Trophoblast cell (in vitro differentiated cells and primary cell): Measurements from ENCODE around the gene STARD13.

Experiments
- DNase-seq, 2 donors: peaks; one replicate each; pipeline ENCODE4 v3.0.0-alpha.2; 2016
- H2AFZ ChIP-seq: 2 replicates; pipeline ENCODE4 v1.6.1; 2013; ENCODE audit warnings: low read length, moderate library complexity, mild to moderate bottlenecking; ENCODE audit not compliant: insufficient read depth, poor library complexity
- H2AK5ac ChIP-seq: 2 replicates; pipeline ENCODE4 v1.6.1; 2013; ENCODE audit warnings: mild to moderate bottlenecking, low read length
- H2BK120ac ChIP-seq: 2 replicates; pipeline ENCODE4 v1.6.1; 2013; ENCODE audit warnings: low read length, mild to moderate bottlenecking, moderate library complexity; ENCODE audit not compliant: insufficient read depth, poor library complexity
- H2BK12ac ChIP-seq: 2 replicates; pipeline ENCODE4 v1.6.1; 2013; ENCODE audit warnings: mild to moderate bottlenecking, low read length, moderate library complexity
- H2BK5ac ChIP-seq: 2 replicates; pipeline ENCODE4 v1.6.1; 2013; ENCODE audit warnings: low read length, low read depth, moderate library complexity, mild to moderate bottlenecking; ENCODE audit not compliant: poor library complexity
- H3K14ac ChIP-seq: 2 replicates; pipeline ENCODE4 v1.6.1; 2013; ENCODE audit warnings: mild to moderate bottlenecking, low read length
- H3K18ac ChIP-seq: 2 replicates; pipeline ENCODE4 v1.6.1; 2013; ENCODE audit warnings: mild to moderate bottlenecking, low read length
- H3K23ac ChIP-seq: 2 replicates; pipeline ENCODE4 v1.6.1; 2013; ENCODE audit warnings: low read length
- H3K27ac ChIP-seq: 2 replicates; pipeline ENCODE4 v1.5.1; 2013; ENCODE audit warnings: low read depth, mild to moderate bottlenecking, inconsistent platforms, low read length, moderate library complexity
- H3K27me3 ChIP-seq: 2 replicates; pipeline ENCODE4 v1.6.1; 2013; ENCODE audit warnings: inconsistent platforms, mild to moderate bottlenecking, low read length, moderate library complexity; ENCODE audit not compliant: insufficient read depth
- H3K36me3 ChIP-seq, 2 experiments: 1 replicate in 1 of 2; 2 replicates in 1 of 2; pipeline ENCODE4 v1.6.1; 2013; ENCODE audit warnings: low read length in 2 of 2, mild to moderate bottlenecking in 2 of 2, moderate library complexity in 1 of 2; ENCODE audit not compliant: insufficient read depth in 2 of 2, control insufficient read depth in 1 of 2
- H3K4ac ChIP-seq: 2 replicates; pipeline ENCODE4 v1.6.1; 2013; ENCODE audit warnings: low read depth, mild to moderate bottlenecking, low read length, moderate library complexity
- H3K4me1 ChIP-seq, 2 experiments: 1 replicate in 1 of 2; 2 replicates in 1 of 2; pipeline ENCODE4 v1.6.1; 2013; ENCODE audit warnings: low read length in 2 of 2, mild to moderate bottlenecking in 2 of 2, moderate library complexity in 1 of 2; ENCODE audit not compliant: insufficient read depth in 2 of 2, control insufficient read depth in 1 of 2
- H3K4me2 ChIP-seq: 2 replicates; pipeline ENCODE4 v1.6.1; 2013; ENCODE audit warnings: inconsistent platforms, mild to moderate bottlenecking, low read length, moderate library complexity
- H3K4me3 ChIP-seq: 2 replicates; pipeline ENCODE4 v1.5.1; 2013; ENCODE audit warnings: mild to moderate bottlenecking, low read depth, low read length, inconsistent platforms
- H3K79me1 ChIP-seq: one replicate; pipeline ENCODE4 v1.6.1; 2013; ENCODE audit warnings: low read length
- H3K79me2 ChIP-seq: 2 replicates; pipeline ENCODE4 v1.6.1; 2013; ENCODE audit warnings: low read length, mild to moderate bottlenecking; ENCODE audit not compliant: control insufficient read depth, insufficient read depth, poor library complexity
- H3K9ac ChIP-seq: 2 replicates; pipeline ENCODE4 v1.6.1; 2013; ENCODE audit warnings: mild to moderate bottlenecking, low read length
- H3K9me3 ChIP-seq: 2 replicates; pipeline ENCODE4 v1.6.1; 2013; ENCODE audit warnings: low read depth, mild to moderate bottlenecking, control low read depth, inconsistent platforms, low read length; ENCODE audit not compliant: insufficient read depth
- H4K12ac ChIP-seq: 2 replicates; pipeline ENCODE4 v1.6.1; 2013; ENCODE audit warnings: low read depth, mild to moderate bottlenecking, low read length, moderate library complexity
- H4K8ac ChIP-seq: 2 replicates; pipeline ENCODE4 v1.6.1; 2013; ENCODE audit warnings: low read depth, mild to moderate bottlenecking, low read length, moderate library complexity
- H4K91ac ChIP-seq: one replicate; pipeline ENCODE4 v1.6.1; 2013; ENCODE audit warnings: low read depth, mild to moderate bottlenecking, low read length, moderate library complexity
- whole genome bisulfite sequencing: extraction: QIAGEN DNeasy Blood & Tissue Kit; methylation state at CpG from one replicate; pipeline ENCODE4 v1.1.7; 2013; ENCODE audit warnings: missing lambda C conversion rate; ENCODE audit not compliant: insufficient read length, insufficient coverage; ENCODE audit errors: extremely low coverage; 5-methylcytosine and 5-hydroxymethylcytosine counted together

Gene STARD13

DNA sequence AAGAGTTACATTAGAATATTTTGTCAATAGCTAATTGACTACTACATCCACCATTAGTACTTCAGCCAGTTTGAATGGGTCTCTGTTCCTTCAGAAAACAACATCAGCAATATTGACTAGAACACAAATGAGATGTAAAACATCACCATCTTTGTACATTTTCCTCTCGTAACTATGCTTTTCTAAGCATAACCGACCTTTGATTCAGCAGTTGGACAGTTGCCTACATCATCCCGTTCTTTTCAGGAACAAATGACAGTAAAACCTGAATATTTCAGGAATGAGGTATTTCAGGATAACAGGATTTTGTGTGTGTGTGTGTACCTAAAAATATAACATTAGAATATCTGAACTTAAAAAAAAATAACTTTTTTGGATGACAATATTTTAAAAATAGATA is 60.9 kb downstream of the STARD13 start:
- no peaks in the 10 kb centered on the region for H3K9me3 ChIP-seq
- no peak overlapping the region for H2AK5ac ChIP-seq
- no peak overlapping the region for H3K9ac ChIP-seq
- H3K27ac ChIP-seq, result no peak overlapping the region
- no peak overlapping the region for H2BK120ac ChIP-seq
- DNase-seq, result no peak
- WGBS, result no CpG with 5 or more reads among the region's 3 CpGs
- peaks cover 2% of the 10 kb centered on the region for H3K79me2 ChIP-seq
- H3K4me2 ChIP-seq, result no peak overlapping the region
- H3K4ac ChIP-seq, result no peak overlapping the region
- H4K12ac ChIP-seq, result no peak overlapping the region
- no peaks in the 10 kb centered on the region for H3K36me3 ChIP-seq
- H2AFZ ChIP-seq, result no peak overlapping the region
- no peak overlapping the region for H2BK12ac ChIP-seq
- no peak overlapping the region for H4K91ac ChIP-seq
- peaks cover 9% of the 10 kb centered on the region for H3K79me1 ChIP-seq
- H3K27me3 ChIP-seq, result no peaks in the 10 kb centered on the region
- H3K18ac ChIP-seq, result no peak overlapping the region
- no peak overlapping the region for H2BK5ac ChIP-seq
- H3K4me1 ChIP-seq, result peaks cover 14 to 15% of the 10 kb centered on the region in 2 experiments
- H3K14ac ChIP-seq, result no peak overlapping the region
- no peak overlapping the region for H3K4me3 ChIP-seq
- H4K8ac ChIP-seq, result no peak overlapping the region
- no peak overlapping the region for H3K23ac ChIP-seq

DNA sequence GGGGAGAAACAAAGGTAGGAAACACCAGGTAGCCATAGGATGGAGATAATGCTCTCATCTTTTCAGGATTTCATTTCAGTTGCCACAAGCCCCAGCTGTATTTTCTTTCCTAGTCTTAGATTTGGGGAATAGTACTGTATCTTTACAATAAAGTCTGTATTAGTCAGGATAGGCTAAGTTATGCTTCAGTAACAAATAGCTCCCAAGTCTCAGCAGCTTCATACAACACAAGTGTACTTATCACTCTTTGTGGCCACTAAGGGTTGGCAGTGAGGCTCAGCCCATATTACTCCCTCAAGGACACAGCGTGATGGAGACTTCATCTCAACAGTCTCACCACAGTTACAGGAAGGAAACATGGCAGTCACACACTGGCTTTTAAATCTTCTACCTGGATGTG is 61.4 kb downstream of the STARD13 start:
- no CpG with 5 or more reads among the region's 1 CpG for WGBS
- H3K36me3 ChIP-seq, result peaks cover 0 to under 1% of the 10 kb centered on the region in 2 experiments
- no peak overlapping the region for H4K91ac ChIP-seq
- H3K18ac ChIP-seq, result no peak overlapping the region
- H4K8ac ChIP-seq, result no peak overlapping the region
- H3K4me1 ChIP-seq, result peaks cover 10 to 11% of the 10 kb centered on the region in 2 experiments
- no peak overlapping the region for H3K4me3 ChIP-seq
- no peak overlapping the region for H4K12ac ChIP-seq
- DNase-seq, result no peak
- no peak overlapping the region for H3K4me2 ChIP-seq
- no peak overlapping the region for H3K14ac ChIP-seq
- no peak overlapping the region for H2AK5ac ChIP-seq
- no peaks in the 10 kb centered on the region for H3K27me3 ChIP-seq
- no peak overlapping the region for H3K23ac ChIP-seq
- no peak overlapping the region for H2BK120ac ChIP-seq
- peaks cover 6% of the 10 kb centered on the region for H3K79me1 ChIP-seq
- no peak overlapping the region for H2AFZ ChIP-seq
- no peak overlapping the region for H2BK5ac ChIP-seq
- no peak overlapping the region for H2BK12ac ChIP-seq
- no peak overlapping the region for H3K4ac ChIP-seq
- H3K79me2 ChIP-seq, result peaks cover 2% of the 10 kb centered on the region
- no peak overlapping the region for H3K27ac ChIP-seq
- H3K9ac ChIP-seq, result no peak overlapping the region
- no peaks in the 10 kb centered on the region for H3K9me3 ChIP-seq

DNA sequence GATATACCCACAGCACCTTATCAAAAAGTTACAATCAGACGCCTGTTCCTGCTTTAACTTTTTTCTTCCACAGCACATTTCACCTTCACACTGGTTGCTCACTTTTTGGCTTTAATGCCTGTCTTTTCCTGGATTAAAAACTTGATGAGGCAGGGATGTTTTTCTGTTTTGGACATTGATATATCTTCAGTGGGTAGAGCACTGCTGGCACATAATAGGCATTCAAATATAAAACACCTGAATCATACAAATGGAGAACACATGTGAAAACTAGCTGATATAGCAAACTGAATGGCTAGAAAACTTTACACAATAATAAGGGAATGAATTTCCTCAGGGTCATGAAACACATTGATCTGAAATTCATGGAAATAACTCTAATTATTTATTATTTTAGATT is 65.6 kb downstream of the STARD13 start:
- Histone ChIP-seq H2AFZ (no peak overlapping the region), H4K8ac (no peak overlapping the region), H3K4me1 (peaks cover 14 to 15% of the 10 kb centered on the region in 2 experiments)

DNA sequence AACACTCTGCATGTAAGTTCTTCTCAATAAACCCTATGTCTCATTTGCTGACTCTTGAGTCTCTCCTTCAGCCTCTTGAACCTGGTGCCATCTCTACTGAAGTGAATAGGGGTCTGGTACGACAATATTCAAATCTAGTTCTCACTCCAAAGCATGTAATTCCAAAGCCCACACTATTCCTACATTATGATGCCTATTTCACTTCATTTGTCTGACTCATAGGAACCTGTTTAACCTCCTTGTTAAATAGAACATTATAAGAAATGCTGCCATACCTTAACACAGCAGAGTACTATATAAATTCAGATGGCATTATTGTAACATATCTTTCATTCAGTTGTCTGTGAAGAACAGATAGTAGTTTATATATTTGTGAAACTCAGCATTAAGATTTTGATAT is 67.1 kb downstream of the STARD13 start:
- Histone ChIP-seq H3K9me3 (no peaks in the 10 kb centered on the region), H3K14ac (no peak overlapping the region), H3K9ac (no peak overlapping the region), H3K23ac (no peak overlapping the region), H4K12ac (no peak overlapping the region), H3K18ac (no peak overlapping the region), H4K91ac (peak overlapping the region; percentile 11), H3K27ac (peak overlapping the region; percentile 89), H3K79me1 (peaks cover 12% of the 10 kb centered on the region), H3K4me1 (peaks cover 15 to 16% of the 10 kb centered on the region in 2 experiments), H2BK120ac (peak overlapping the region; percentile 19), H4K8ac (no peak overlapping the region), H3K4me2 (peak overlapping the region; percentile 50), H2AK5ac (no peak overlapping the region), H3K4ac (no peak overlapping the region), H3K27me3 (no peaks in the 10 kb centered on the region), H2BK5ac (no peak overlapping the region), H3K36me3 (peaks cover 0 to 3% of the 10 kb centered on the region in 2 experiments), H2AFZ (no peak overlapping the region), H3K4me3 (no peak overlapping the region), H2BK12ac (no peak overlapping the region), H3K79me2 (peaks cover 1% of the 10 kb centered on the region)
- WGBS, result no CpG with 5 or more reads among the region's 1 CpG
- DNase-seq, result peak in 1 of 2 donors; percentile 76

More for the DNA sequence above, 65.6 kb downstream of the STARD13 start:
- H3K79me1 ChIP-seq, result peaks cover 12% of the 10 kb centered on the region
- H3K4ac ChIP-seq, result no peak overlapping the region
- H3K79me2 ChIP-seq, result peaks cover 1% of the 10 kb centered on the region
- no peak overlapping the region for H3K4me3 ChIP-seq
- peaks cover 0 to 3% of the 10 kb centered on the region in 2 experiments for H3K36me3 ChIP-seq
- no peak for DNase-seq
- H2BK12ac ChIP-seq, result no peak overlapping the region
- H3K14ac ChIP-seq, result no peak overlapping the region
- no peak overlapping the region for H3K9ac ChIP-seq
- H3K23ac ChIP-seq, result no peak overlapping the region
- H3K27me3 ChIP-seq, result no peaks in the 10 kb centered on the region
- H2BK5ac ChIP-seq, result no peak overlapping the region
- H4K91ac ChIP-seq, result no peak overlapping the region
- no peak overlapping the region for H2BK120ac ChIP-seq
- no peak overlapping the region for H3K4me2 ChIP-seq
- H3K18ac ChIP-seq, result no peak overlapping the region
- WGBS, result no CpG with 5 or more reads among the region's 1 CpG
- no peaks in the 10 kb centered on the region for H3K9me3 ChIP-seq
- H2AK5ac ChIP-seq, result no peak overlapping the region
- H3K27ac ChIP-seq, result no peak overlapping the region
- H4K12ac ChIP-seq, result no peak overlapping the region
